ENCODE results near the gene NRBP1.

NRBP1 gene

DNA sequence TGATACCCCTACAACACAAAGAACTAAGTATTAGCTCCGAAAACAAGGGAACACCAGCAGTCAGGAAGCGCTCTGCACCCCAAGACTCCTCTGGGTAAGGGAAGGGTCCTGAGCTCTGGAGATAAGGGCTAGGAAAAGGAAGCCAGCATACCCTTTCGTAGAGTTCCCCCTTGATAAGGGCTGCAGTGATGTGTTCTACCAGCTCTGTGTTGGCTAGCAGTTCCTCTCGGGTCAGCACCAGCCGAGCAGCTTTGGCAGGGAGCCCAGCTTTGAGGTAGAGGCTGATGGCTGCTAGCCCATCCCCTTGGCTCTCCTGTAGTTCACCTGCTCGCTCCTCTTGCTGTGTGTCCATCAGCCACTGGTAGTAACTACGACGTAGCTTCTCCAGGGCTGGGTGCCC lies 32.7 kb downstream of the NRBP1 start:
- TF ChIP-seq ZNF626 (tag by site-specific recombination; IDR thresholded peaks at IDR 0.05) (no peak), ZNF501 (tag by site-specific recombination; IDR thresholded peaks at IDR 0.05) (no peak), GLI4 (tag by site-specific recombination; IDR thresholded peaks at IDR 0.05) (no peak), KLF16 (tag by site-specific recombination; IDR thresholded peaks at IDR 0.05) (no peak), ZFP3 (tag by site-specific recombination; IDR thresholded peaks at IDR 0.05; ENCODE audit: low read depth) (no peak), REPIN1 (tag by site-specific recombination; IDR thresholded peaks at IDR 0.05; ENCODE audit: low read depth) (no peak), ZNF785 (tag by site-specific recombination; IDR thresholded peaks at IDR 0.05) (no peak), ZNF133 (tag by site-specific recombination; IDR thresholded peaks at IDR 0.05) (no peak), ZNF600 (tag by site-specific recombination; IDR thresholded peaks at IDR 0.05) (no peak), ZSCAN16 (tag by site-specific recombination; IDR thresholded peaks at IDR 0.05) (no peak), ZNF677 (tag by site-specific recombination; IDR thresholded peaks at IDR 0.05) (no peak), TCF7L2 (IDR thresholded peaks at IDR 0.05; ENCODE audit: borderline replicate concordance, low read depth, low read length) (no peak), SP7 (tag by site-specific recombination; IDR thresholded peaks at IDR 0.05) (no peak)
- TF ChIP-seq, protein P1, sequence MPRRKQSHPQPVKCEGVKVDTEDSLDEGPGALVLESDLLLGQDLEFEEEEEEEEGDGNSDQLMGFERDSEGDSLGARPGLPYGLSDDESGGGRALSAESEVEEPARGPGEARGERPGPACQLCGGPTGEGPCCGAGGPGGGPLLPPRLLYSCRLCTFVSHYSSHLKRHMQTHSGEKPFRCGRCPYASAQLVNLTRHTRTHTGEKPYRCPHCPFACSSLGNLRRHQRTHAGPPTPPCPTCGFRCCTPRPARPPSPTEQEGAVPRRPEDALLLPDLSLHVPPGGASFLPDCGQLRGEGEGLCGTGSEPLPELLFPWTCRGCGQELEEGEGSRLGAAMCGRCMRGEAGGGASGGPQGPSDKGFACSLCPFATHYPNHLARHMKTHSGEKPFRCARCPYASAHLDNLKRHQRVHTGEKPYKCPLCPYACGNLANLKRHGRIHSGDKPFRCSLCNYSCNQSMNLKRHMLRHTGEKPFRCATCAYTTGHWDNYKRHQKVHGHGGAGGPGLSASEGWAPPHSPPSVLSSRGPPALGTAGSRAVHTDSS (tag by site-specific recombination; IDR thresholded peaks at IDR 0.05), result no peak
- TF ChIP-seq, protein P2, sequence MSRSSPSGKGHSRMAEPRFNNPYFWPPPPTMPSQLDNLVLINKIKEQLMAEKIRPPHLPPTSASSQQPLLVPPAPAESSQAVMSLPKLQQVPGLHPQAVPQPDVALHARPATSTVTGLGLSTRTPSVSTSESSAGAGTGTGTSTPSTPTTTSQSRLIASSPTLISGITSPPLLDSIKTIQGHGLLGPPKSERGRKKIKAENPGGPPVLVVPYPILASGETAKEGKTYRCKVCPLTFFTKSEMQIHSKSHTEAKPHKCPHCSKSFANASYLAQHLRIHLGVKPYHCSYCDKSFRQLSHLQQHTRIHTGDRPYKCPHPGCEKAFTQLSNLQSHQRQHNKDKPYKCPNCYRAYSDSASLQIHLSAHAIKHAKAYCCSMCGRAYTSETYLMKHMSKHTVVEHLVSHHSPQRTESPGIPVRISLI (tag by site-specific recombination; IDR thresholded peaks at IDR 0.05), result no peak
- ChIA-PET POLR2A (no interaction called here), CTCF (no interaction called here)
- peaks cover 4 to 64% of the 10 kb centered on the region in 2 experiments; a peak in 2 of 3 replicates for H3K36me3 ChIP-seq (ENCODE audit: control insufficient read depth in 2 of 2, insufficient read depth in 1 of 2, low read length in 2 of 2)
- no peak overlapping the region for H3K27ac ChIP-seq (ENCODE audit: extremely low read depth, low read depth, low read length)
- H3K9me3 ChIP-seq (ENCODE audit: control insufficient read depth, insufficient read depth, low read depth, low read length), result no peaks in the 10 kb centered on the region
- H3K4me3 ChIP-seq (ENCODE audit: low read depth, low read length), result no peak overlapping the region
- no peaks in the 10 kb centered on the region for H3K4me1 ChIP-seq (ENCODE audit: control insufficient read depth, insufficient read depth, low read length)

DNA sequence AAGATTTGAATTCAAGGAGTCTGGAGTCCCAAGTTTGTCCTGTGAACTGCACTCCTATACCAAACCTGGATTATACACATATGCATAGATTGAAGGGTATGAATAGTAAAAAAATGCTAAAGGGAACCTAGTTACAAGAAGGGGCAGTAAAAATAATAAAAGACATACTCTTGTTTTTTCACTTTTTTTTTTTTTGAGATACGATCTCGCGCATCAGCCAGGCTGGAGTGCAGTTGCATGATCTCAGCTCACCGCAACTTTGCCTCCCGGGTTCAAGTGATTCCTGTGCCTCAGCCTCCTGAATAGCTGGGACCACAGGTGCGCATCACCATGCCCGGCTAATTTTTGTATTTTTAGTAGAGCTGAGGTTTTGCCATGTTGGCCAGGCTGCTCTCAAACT lies 36.0 kb downstream of the NRBP1 start:
- peaks cover 0 to 35% of the 10 kb centered on the region in 2 experiments; a peak in 2 of 3 replicates for H3K36me3 ChIP-seq (ENCODE audit: control insufficient read depth in 2 of 2, insufficient read depth in 1 of 2, low read length in 2 of 2)
- H3K4me3 ChIP-seq (ENCODE audit: low read depth, low read length), result no peak overlapping the region
- H3K27ac ChIP-seq (ENCODE audit: extremely low read depth, low read depth, low read length), result no peak overlapping the region
- POLR2A ChIA-PET, result no interaction called here
- no peaks in the 10 kb centered on the region for H3K9me3 ChIP-seq (ENCODE audit: control insufficient read depth, insufficient read depth, low read depth, low read length)
- TF ChIP-seq ZNF596 (tag by site-specific recombination; IDR thresholded peaks at IDR 0.05), result no peak
- TF ChIP-seq, protein P3, sequence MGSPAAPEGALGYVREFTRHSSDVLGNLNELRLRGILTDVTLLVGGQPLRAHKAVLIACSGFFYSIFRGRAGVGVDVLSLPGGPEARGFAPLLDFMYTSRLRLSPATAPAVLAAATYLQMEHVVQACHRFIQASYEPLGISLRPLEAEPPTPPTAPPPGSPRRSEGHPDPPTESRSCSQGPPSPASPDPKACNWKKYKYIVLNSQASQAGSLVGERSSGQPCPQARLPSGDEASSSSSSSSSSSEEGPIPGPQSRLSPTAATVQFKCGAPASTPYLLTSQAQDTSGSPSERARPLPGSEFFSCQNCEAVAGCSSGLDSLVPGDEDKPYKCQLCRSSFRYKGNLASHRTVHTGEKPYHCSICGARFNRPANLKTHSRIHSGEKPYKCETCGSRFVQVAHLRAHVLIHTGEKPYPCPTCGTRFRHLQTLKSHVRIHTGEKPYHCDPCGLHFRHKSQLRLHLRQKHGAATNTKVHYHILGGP (tag by site-specific recombination; IDR thresholded peaks at IDR 0.05), result no peak
- TF ChIP-seq, protein P4, sequence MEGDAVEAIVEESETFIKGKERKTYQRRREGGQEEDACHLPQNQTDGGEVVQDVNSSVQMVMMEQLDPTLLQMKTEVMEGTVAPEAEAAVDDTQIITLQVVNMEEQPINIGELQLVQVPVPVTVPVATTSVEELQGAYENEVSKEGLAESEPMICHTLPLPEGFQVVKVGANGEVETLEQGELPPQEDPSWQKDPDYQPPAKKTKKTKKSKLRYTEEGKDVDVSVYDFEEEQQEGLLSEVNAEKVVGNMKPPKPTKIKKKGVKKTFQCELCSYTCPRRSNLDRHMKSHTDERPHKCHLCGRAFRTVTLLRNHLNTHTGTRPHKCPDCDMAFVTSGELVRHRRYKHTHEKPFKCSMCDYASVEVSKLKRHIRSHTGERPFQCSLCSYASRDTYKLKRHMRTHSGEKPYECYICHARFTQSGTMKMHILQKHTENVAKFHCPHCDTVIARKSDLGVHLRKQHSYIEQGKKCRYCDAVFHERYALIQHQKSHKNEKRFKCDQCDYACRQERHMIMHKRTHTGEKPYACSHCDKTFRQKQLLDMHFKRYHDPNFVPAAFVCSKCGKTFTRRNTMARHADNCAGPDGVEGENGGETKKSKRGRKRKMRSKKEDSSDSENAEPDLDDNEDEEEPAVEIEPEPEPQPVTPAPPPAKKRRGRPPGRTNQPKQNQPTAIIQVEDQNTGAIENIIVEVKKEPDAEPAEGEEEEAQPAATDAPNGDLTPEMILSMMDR (tag by site-specific recombination; IDR thresholded peaks at IDR 0.05), result no peak
- H3K4me1 ChIP-seq (ENCODE audit: control insufficient read depth, insufficient read depth, low read length), result no peaks in the 10 kb centered on the region
- CTCF ChIA-PET, result no interaction called here

Measured in HEK293 (cell line).